Hepatocyte (in vitro differentiated cells): ENCODE data around the gene SETD1A.

ENCODE experiments used
- EZH2phosphoT487 ChIP-seq: fragments of 200-600 bp; sonication (generic); IDR thresholded peaks from one replicate; pipeline ENCODE4 v1.6.1; 2018; ENCODE audit warnings: antibody characterized with exemption, mild to moderate bottlenecking, low read depth, moderate library complexity; ENCODE audit not compliant: unreplicated experiment, severe bottlenecking
- TF ChIP-seq, protein P1 (sequence below): fragments of 200-600 bp; sonication (generic); IDR thresholded peaks from 2 replicates; pipeline ENCODE4 v1.5.1; 2016; ENCODE audit warnings: antibody characterized with exemption, mild to moderate bottlenecking; ENCODE audit not compliant: poor library complexity

DNA sequence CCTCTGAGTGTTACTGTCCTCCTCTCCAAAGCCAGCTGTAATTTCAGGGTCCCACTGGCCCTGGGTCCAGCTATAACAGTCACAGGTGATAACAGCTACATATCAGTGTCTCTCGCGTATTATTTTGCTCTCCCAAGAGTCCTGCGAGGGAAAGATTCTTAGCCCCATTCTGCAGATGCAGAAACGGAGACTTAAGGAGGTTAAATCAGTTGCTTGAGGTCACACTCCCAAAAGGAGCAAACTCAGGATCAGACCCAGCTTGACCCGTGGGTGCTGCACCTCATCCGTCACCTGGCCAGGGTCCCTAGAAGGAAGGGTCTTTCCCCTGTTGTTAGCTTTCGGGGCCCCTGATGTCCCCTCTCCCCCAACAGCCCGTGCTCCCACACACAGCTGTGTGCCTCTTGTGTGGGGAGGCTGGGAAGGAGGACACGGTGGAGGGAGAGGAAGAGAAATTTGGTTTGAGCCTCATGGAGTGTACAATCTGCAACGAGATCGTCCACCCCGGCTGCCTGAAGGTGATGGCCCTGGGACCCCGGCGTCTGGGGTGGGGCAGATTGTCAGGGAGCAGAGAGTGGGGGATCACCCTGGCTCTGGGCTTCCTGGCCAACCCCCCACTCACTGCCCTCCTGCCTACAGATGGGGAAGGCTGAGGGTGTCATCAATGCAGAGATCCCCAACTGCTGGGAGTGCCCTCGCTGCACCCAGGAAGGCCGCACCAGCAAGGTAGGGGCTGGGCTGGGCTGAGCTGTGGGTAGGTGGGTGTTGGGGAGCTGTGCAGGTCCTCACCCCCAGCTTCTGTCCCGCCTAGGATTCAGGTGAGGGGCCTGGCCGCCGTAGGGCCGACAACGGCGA, 30.4 kb upstream of the SETD1A start:
- TF ChIP-seq, protein P1, sequence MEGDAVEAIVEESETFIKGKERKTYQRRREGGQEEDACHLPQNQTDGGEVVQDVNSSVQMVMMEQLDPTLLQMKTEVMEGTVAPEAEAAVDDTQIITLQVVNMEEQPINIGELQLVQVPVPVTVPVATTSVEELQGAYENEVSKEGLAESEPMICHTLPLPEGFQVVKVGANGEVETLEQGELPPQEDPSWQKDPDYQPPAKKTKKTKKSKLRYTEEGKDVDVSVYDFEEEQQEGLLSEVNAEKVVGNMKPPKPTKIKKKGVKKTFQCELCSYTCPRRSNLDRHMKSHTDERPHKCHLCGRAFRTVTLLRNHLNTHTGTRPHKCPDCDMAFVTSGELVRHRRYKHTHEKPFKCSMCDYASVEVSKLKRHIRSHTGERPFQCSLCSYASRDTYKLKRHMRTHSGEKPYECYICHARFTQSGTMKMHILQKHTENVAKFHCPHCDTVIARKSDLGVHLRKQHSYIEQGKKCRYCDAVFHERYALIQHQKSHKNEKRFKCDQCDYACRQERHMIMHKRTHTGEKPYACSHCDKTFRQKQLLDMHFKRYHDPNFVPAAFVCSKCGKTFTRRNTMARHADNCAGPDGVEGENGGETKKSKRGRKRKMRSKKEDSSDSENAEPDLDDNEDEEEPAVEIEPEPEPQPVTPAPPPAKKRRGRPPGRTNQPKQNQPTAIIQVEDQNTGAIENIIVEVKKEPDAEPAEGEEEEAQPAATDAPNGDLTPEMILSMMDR: no peak
- TF ChIP-seq EZH2phosphoT487: no peak
